IMR-90 (cell line): ENCODE data around the gene USF1. TPM values are rescaled to one million over a fixed set of nuclear protein-coding genes. Genes with fewer than 3 reads are reported as not detected.

ENCODE experiments used
- ATAC-seq: fragments of 200-7000 bp; cut with Tn5 transposase; 2 replicates; pipeline ENCODE4 v1.9.1; 2020; ENCODE audit warnings: low read depth, mild to moderate bottlenecking, moderate library complexity
- BruUV-seq: library from RNA; stranded (reverse); fragments of 400-500 nt; replicated peaks from 2 replicates; lab custom pipeline; 2021; lab: Mats Ljungman, UMichigan
- CTCF ChIA-PET: fragments of 300-600 bp; formaldehyde crosslinking; extraction: SDS; loops from one replicate; lab custom pipeline; 2021; ENCODE audit warnings: antibody characterized with exemption; lab: Yijun Ruan, JAX
- POLR2A ChIA-PET: fragments of 300-600 bp; sonication (Branson Sonifier 250); formaldehyde crosslinking; loops from one replicate; lab custom pipeline; 2022; ENCODE audit warnings: antibody characterized with exemption; ENCODE audit not compliant: unreplicated experiment; lab: Charles Lee
- DNase-seq: peaks from one replicate; pipeline ENCODE4 v3.0.0; 2013
- H2AFZ ChIP-seq: replicated peaks from 2 replicates; pipeline ENCODE3; 2013; ENCODE audit warnings: low read length, mild to moderate bottlenecking; ENCODE audit not compliant: poor library complexity
- H2AK5ac ChIP-seq: 2 replicates; pipeline ENCODE4 v1.6.1; 2013; ENCODE audit warnings: low read depth, low read length, inconsistent platforms
- H2AK9ac ChIP-seq: replicated peaks from 2 replicates; pipeline ENCODE3; 2013; ENCODE audit warnings: mild to moderate bottlenecking, low read depth, low read length, moderate library complexity; ENCODE audit not compliant: poor library complexity
- H2BK120ac ChIP-seq: 2 replicates; pipeline ENCODE4 v1.6.1; 2013; ENCODE audit warnings: low read depth, low read length, inconsistent platforms
- H2BK15ac ChIP-seq: 3 replicates; pipeline ENCODE4 v1.6.1; 2013; ENCODE audit warnings: low read depth, low read length, inconsistent platforms
- H2BK20ac ChIP-seq: 2 replicates; pipeline ENCODE4 v1.6.1; 2013; ENCODE audit warnings: low read depth, mild to moderate bottlenecking, inconsistent platforms, low read length, moderate library complexity
- H2BK5ac ChIP-seq: 2 replicates; pipeline ENCODE4 v1.6.1; 2013; ENCODE audit warnings: mild to moderate bottlenecking, low read depth, low read length, inconsistent platforms; ENCODE audit not compliant: poor library complexity, severe bottlenecking
- H3K14ac ChIP-seq: replicated peaks from 2 replicates; pipeline ENCODE4 v1.6.1; 2013; ENCODE audit warnings: low read depth, low read length, inconsistent platforms
- H3K18ac ChIP-seq: 2 replicates; pipeline ENCODE4 v1.6.1; 2013; ENCODE audit warnings: low read depth, low read length, control low read depth
- H3K23ac ChIP-seq: 2 replicates; pipeline ENCODE4 v1.6.1; 2013; ENCODE audit warnings: low read depth, low read length, inconsistent platforms
- H3K27ac ChIP-seq: 2 replicates; pipeline ENCODE4 v1.5.1; 2013; ENCODE audit warnings: mild to moderate bottlenecking, control low read depth, low read length; ENCODE audit not compliant: insufficient read depth
- H3K27me3 ChIP-seq: 2 replicates; pipeline ENCODE4 v1.6.1; 2013; ENCODE audit warnings: low read length; ENCODE audit not compliant: control insufficient read depth, insufficient read depth
- H3K36me3 ChIP-seq: 2 replicates; pipeline ENCODE4 v1.6.1; 2013; ENCODE audit warnings: low read length, mixed read lengths; ENCODE audit not compliant: control insufficient read depth, insufficient read depth
- H3K4ac ChIP-seq: 2 replicates; pipeline ENCODE4 v1.6.1; 2013; ENCODE audit warnings: low read depth, low read length, inconsistent platforms
- H3K4me1 ChIP-seq: 2 replicates; pipeline ENCODE4 v1.6.1; 2013; ENCODE audit warnings: low read length, mixed read lengths; ENCODE audit not compliant: control insufficient read depth, insufficient read depth
- H3K4me2 ChIP-seq: 2 replicates; pipeline ENCODE4 v1.6.1; 2013; ENCODE audit warnings: low read depth, mild to moderate bottlenecking, control low read depth, low read length, moderate library complexity
- H3K4me3 ChIP-seq: 2 replicates; pipeline ENCODE4 v1.5.1; 2013; ENCODE audit warnings: low read depth, mild to moderate bottlenecking, control low read depth, low read length, moderate library complexity; ENCODE audit not compliant: insufficient read depth
- H3K56ac ChIP-seq: 2 replicates; pipeline ENCODE4 v1.6.1; 2013; ENCODE audit warnings: low read length, inconsistent platforms; ENCODE audit not compliant: insufficient read depth; ENCODE audit errors: extremely low read depth
- H3K79me1 ChIP-seq, 2 experiments: 2 replicates each; pipeline ENCODE4 v1.6.1; 2013; ENCODE audit warnings: low read length in 2 of 2, inconsistent platforms in 1 of 2, low read depth in 1 of 2
- H3K9ac ChIP-seq: 2 replicates; pipeline ENCODE4 v1.6.1; 2013; ENCODE audit warnings: low read depth, low read length, control low read depth
- H3K9me1 ChIP-seq: 2 replicates; pipeline ENCODE4 v1.6.1; 2013; ENCODE audit warnings: low read length, inconsistent platforms; ENCODE audit not compliant: insufficient read depth
- H3K9me3 ChIP-seq: 2 replicates; pipeline ENCODE4 v1.6.1; 2013; ENCODE audit warnings: low read length; ENCODE audit not compliant: control insufficient read depth, insufficient read depth
- H4K20me1 ChIP-seq: 2 replicates; pipeline ENCODE4 v1.6.1; 2013; ENCODE audit warnings: low read length, inconsistent platforms; ENCODE audit not compliant: insufficient read depth
- H4K5ac ChIP-seq: 2 replicates; pipeline ENCODE4 v1.6.1; 2013; ENCODE audit warnings: mild to moderate bottlenecking, low read depth, low read length, control low read depth
- H4K8ac ChIP-seq, 2 experiments: 2 replicates each; pipeline ENCODE4 v1.6.1; 2013; ENCODE audit warnings: low read depth in 2 of 2, low read length in 2 of 2, control low read depth in 1 of 2, inconsistent platforms in 1 of 2
- H4K91ac ChIP-seq: 2 replicates; pipeline ENCODE4 v1.6.1; 2013; ENCODE audit warnings: low read depth, low read length, inconsistent platforms; ENCODE audit not compliant: insufficient read depth
- NFE2L2 ChIP-seq: fragments of 150-350 bp; IDR thresholded peaks from 2 replicates; pipeline ENCODE4 v1.6.1; 2016; ENCODE audit warnings: low read depth, mild to moderate bottlenecking, low read length
- POLR2A ChIP-seq: IDR thresholded peaks from 2 replicates; pipeline ENCODE4 v1.6.1; 2012; ENCODE audit warnings: mild to moderate bottlenecking, low read depth, low read length
- RFX5 ChIP-seq: IDR thresholded peaks from 2 replicates; pipeline ENCODE4 v1.8.0; 2012; ENCODE audit warnings: low read depth, mild to moderate bottlenecking, low read length, moderate library complexity
- SMC3 ChIP-seq: fragments of 150-350 bp; IDR thresholded peaks from 2 replicates; pipeline ENCODE4 v1.6.1; 2016; ENCODE audit warnings: low read depth, mild to moderate bottlenecking, antibody characterized with exemption, low read length, moderate library complexity
- WGBS, 2 experiments: methylation state at CpG; one replicate each; pipeline versions ENCODE4 v1.1.5 to v1.1.7; 2013; ENCODE audit warnings: missing lambda C conversion rate in 2 of 2; ENCODE audit not compliant: insufficient read length in 1 of 2; ENCODE audit errors: extremely low coverage in 2 of 2; 5-methylcytosine and 5-hydroxymethylcytosine counted together
- dilution Hi-C: fragments of 300-500 bp; cut with HindIII; formaldehyde crosslinking; loops from one replicate; pipeline ENCODE4 v1.14.3; 2018; ENCODE audit warnings: low sequenced_read_pairs; ENCODE audit not compliant: unreplicated experiment
- in situ Hi-C: fragments of 300-500 bp; cut with MboI; formaldehyde crosslinking; loops from 3 replicates; pipeline ENCODE4 v1.14.3; 2019; ENCODE audit warnings: low sequenced_read_pairs, inconsistent platforms, mixed read lengths
- intact Hi-C: fragments of 100-400 bp; cut with micrococcal nuclease; formaldehyde crosslinking; loops from 2 replicates; pipeline ENCODE4 v1.10.0; 2022
- polyA plus RNA-seq, 3 experiments: library from polyadenylated mRNA; depleted of rRNA; stranded (reverse); fragments of >200 nt; gene quantifications; 2 replicates each; pipeline ENCODE4 v1.2.3, GENCODE V29; 2012; ENCODE audit warnings: low replicate concordance in 1 of 3
- total RNA-seq: library from RNA; depleted of rRNA; stranded (reverse); fragments of >200 nt; gene quantifications from 2 replicates; pipeline ENCODE4 v1.2.3, GENCODE V29; 2012
- TF ChIP-seq, protein P1 (sequence below): fragments of 150-350 bp; IDR thresholded peaks from 2 replicates; pipeline ENCODE4 v1.6.1; 2017; ENCODE audit warnings: mild to moderate bottlenecking, antibody characterized with exemption, low read length, low read depth

The USF1 gene
- total and polyA plus RNA-seq, 2 of the 4 experiments (the other 2 are of a cell fraction) = 37.1 to 78.9 TPM

DNA sequence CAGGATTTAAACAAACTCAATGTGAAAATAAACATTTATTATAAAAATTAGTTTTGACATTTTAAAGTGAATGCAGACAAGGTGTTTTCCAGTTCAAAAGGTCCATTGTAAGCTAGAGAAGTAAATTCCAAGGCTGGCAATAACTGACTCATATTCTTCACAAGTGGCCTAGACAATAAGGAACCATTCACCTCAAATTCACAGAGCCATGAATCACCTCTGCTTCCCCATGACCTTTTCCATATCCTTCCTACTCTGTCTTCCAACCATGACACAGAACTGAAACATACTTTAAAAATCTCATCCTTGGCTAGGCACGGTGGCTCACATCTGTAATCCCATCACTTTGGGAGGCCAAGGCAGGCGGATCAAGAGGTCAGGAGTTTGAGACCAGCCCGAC, 49.6 kb downstream of the USF1 start:
- ATAC-seq (no peak), DNase-seq (peak; percentile 54)
- Histone ChIP-seq H3K4me3 (no peak overlapping the region), H4K5ac (no peak overlapping the region), H2BK20ac (no peak overlapping the region), H3K18ac (no peak overlapping the region), H3K4me2 (no peak overlapping the region), H2AK9ac (no peak overlapping the region), H4K8ac (no peak overlapping the region), H3K4ac (no peak overlapping the region), H4K91ac (no peak overlapping the region), H2BK15ac (no peak overlapping the region), H3K27ac (no peak overlapping the region), H3K9ac (no peak overlapping the region), H3K4me1 (no peaks in the 10 kb centered on the region), H2BK5ac (no peak overlapping the region), H4K20me1 (no peaks in the 10 kb centered on the region), H2AFZ (no peak overlapping the region), H3K23ac (no peak overlapping the region), H3K27me3 (no peaks in the 10 kb centered on the region), H3K79me1 (no peaks in the 10 kb centered on the region), H3K14ac (no peak overlapping the region), H2AK5ac (no peak overlapping the region), H3K9me3 (no peaks in the 10 kb centered on the region), H2BK120ac (no peak overlapping the region), H3K56ac (no peak overlapping the region), H3K36me3 (no peaks in the 10 kb centered on the region), H3K9me1 (no peaks in the 10 kb centered on the region)
- ChIA-PET CTCF (interaction anchor here (1.9 to 2.7 kb wide), 2 partner anchors 10 to 101 kb away, joined by 10 to 23 read pairs; partner anchors contain the start of gene KLHDC9), POLR2A (no interaction called here)
- TF ChIP-seq NFE2L2 (no peak), RFX5 (no peak), SMC3 (no peak), POLR2A (no peak)
- TF ChIP-seq, protein P1, sequence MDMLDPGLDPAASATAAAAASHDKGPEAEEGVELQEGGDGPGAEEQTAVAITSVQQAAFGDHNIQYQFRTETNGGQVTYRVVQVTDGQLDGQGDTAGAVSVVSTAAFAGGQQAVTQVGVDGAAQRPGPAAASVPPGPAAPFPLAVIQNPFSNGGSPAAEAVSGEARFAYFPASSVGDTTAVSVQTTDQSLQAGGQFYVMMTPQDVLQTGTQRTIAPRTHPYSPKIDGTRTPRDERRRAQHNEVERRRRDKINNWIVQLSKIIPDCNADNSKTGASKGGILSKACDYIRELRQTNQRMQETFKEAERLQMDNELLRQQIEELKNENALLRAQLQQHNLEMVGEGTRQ = no peak
- dilution Hi-C loops (no loop called here), intact Hi-C loops (no loop called here), in situ Hi-C loops (loop anchor here (5.0 kb wide), 2 partner anchors 51 to 101 kb away; partner anchors contain the start of genes KLHDC9 and USF1)
- no TSS peak for BruUV-seq
- no CpG with 5 or more reads among the region's 3 CpGs for WGBS, 2 experiments
